GM21529 (cell line): ENCODE measurements around the gene CHDH.

Experiments used
- ATAC-seq: cut with Tn5 transposase; IDR thresholded peaks from one replicate; pipeline ENCODE4 v1.9.1; 2021; ENCODE audit not compliant: unreplicated experiment

The CHDH gene

GRCh38 chr3:53846134-53846850 lies at the start of gene CHDH, which contains the start of gene IL17RB:
Gene CHDH (minus strand): TSS chr3:53846419. CDS start chr3:53824008, 22,411 bp downstream.
Gene IL17RB (plus strand): TSS chr3:53846568. CDS start chr3:53846589, 21 bp downstream.
- ATAC-seq = peak; percentile 41

- no peak for ATAC-seq
These were observed 46.0 kb upstream of the CHDH start for GRCh38 chr3:53892286-53892637.

GRCh38 chr3:53891497-53892285 lies 45.5 kb upstream of the CHDH start, which contains the start of gene SELENOK:
Gene SELENOK (minus strand): TSS chr3:53891859.
- peak; percentile 95 for ATAC-seq

- no peak for ATAC-seq
These were observed 44.7 kb upstream of the CHDH start for GRCh38 chr3:53890726-53891475.

GRCh38 chr3:53888232-53888631 lies 42.0 kb upstream of the CHDH start:
- ATAC-seq = no peak

- ATAC-seq = no peak
These were observed 41.2 kb upstream of the CHDH start for GRCh38 chr3:53887446-53887845.

- no peak for ATAC-seq
These were observed 39.0 kb upstream of the CHDH start for GRCh38 chr3:53885239-53885638.

GRCh38 chr3:53884623-53885022 lies 38.4 kb upstream of the CHDH start:
- ATAC-seq = no peak

GRCh38 chr3:53883008-53883407 lies 36.8 kb upstream of the CHDH start:
- no peak for ATAC-seq

- peak; percentile 82 for ATAC-seq
These were observed 35.7 kb upstream of the CHDH start, which contains the start of gene ACTR8 for GRCh38 chr3:53881691-53882593. Gene ACTR8 (minus strand): TSS chr3:53882152. CDS start chr3:53882101, 51 bp downstream.

- no peak for ATAC-seq
These were observed 34.5 kb upstream of the CHDH start for GRCh38 chr3:53880396-53881345.

GRCh38 chr3:53865732-53866499 lies 19.7 kb upstream of the CHDH start:
- no peak for ATAC-seq

- ATAC-seq = no peak
These were observed 16.9 kb upstream of the CHDH start for GRCh38 chr3:53863145-53863544.

- no peak for ATAC-seq
These were observed 16.0 kb upstream of the CHDH start for GRCh38 chr3:53862241-53862640.

- no peak for ATAC-seq
These were observed 14.0 kb upstream of the CHDH start for GRCh38 chr3:53860196-53860595.

GRCh38 chr3:53859178-53859577 lies 13.0 kb upstream of the CHDH start:
- no peak for ATAC-seq

GRCh38 chr3:53858096-53858741 lies 12.0 kb upstream of the CHDH start:
- no peak for ATAC-seq

GRCh38 chr3:53856964-53857363 lies 10.7 kb upstream of the CHDH start:
- no peak for ATAC-seq
